H1 (cell line): ENCODE results near the gene CRADD.

Experiments
- EGR1 ChIP-seq: IDR thresholded peaks from 2 replicates; pipeline ENCODE4 v1.6.1; 2011; ENCODE audit warnings: low read depth, low read length, borderline replicate concordance
- MAFK ChIP-seq: IDR thresholded peaks from 2 replicates; pipeline ENCODE4 v1.6.1; 2012; ENCODE audit warnings: low read depth, mild to moderate bottlenecking, improper control_type of control experiment, low read length
- POLR2A ChIP-seq, 2 experiments: IDR thresholded peaks; 1 replicate in 1 of 2; 2 replicates in 1 of 2; pipeline ENCODE4 v1.6.1; 2011; ENCODE audit warnings: low read depth in 2 of 2, low read length in 2 of 2, mild to moderate bottlenecking in 2 of 2; ENCODE audit errors: control extremely low read depth in 1 of 2
- POLR2AphosphoS5 ChIP-seq: IDR thresholded peaks from 2 replicates; pipeline ENCODE4 v1.6.1; 2011; ENCODE audit warnings: low read depth, low read length
- RAD21 ChIP-seq, 2 experiments: IDR thresholded peaks in 1 of 2; conservative IDR thresholded peaks in 1 of 2; 2 replicates each; pipeline ENCODE4 v1.6.1; 2011; ENCODE audit warnings: low read depth in 2 of 2, low read length in 2 of 2, improper control_type of control experiment in 1 of 2, inconsistent platforms in 1 of 2, mild to moderate bottlenecking in 1 of 2, moderate library complexity in 1 of 2
- YY1 ChIP-seq: IDR thresholded peaks from 2 replicates; pipeline ENCODE4 v1.6.1; 2011; ENCODE audit warnings: low read depth, mild to moderate bottlenecking, low read length
- ZNF274 ChIP-seq: IDR thresholded peaks from 2 replicates; pipeline ENCODE4 v1.7.0; 2012; ENCODE audit warnings: low read length, borderline replicate concordance; ENCODE audit errors: extremely low read depth
- TF ChIP-seq, protein P1 (sequence below), 3 experiments: IDR thresholded peaks; 1 replicate in 2 of 3; 2 replicates in 1 of 3; pipeline versions ENCODE4 v1.5.1 to v1.6.1; 2011; ENCODE audit warnings: low read length in 3 of 3, mild to moderate bottlenecking in 3 of 3, inconsistent platforms in 2 of 3, low read depth in 1 of 3, moderate library complexity in 1 of 3; ENCODE audit not compliant: insufficient read depth in 1 of 3; ENCODE audit errors: control extremely low read depth in 1 of 3
- TF ChIP-seq, protein P2 (sequence below): IDR thresholded peaks from 2 replicates; pipeline ENCODE4 v1.6.1; 2012; ENCODE audit warnings: inconsistent platforms

GRCh38 chr12:93653712-93654111 lies 23.5 kb upstream of the CRADD start:
- TF ChIP-seq POLR2A (IDR thresholded peaks at IDR 0.05; ENCODE audit: control extremely low read depth in 1 of 2, low read depth in 2 of 2, low read length in 2 of 2) (no peak), POLR2AphosphoS5 (no peak), ZNF274 (no peak), EGR1 (no peak), YY1 (no peak), RAD21 (IDR thresholded peaks at IDR 0.05 in 1 of 2, conservative IDR thresholded peaks at IDR 0.05 in 1 of 2; ENCODE audit: low read depth in 2 of 2, low read length in 2 of 2) (no peak), MAFK (no peak)
- TF ChIP-seq, protein P1, sequence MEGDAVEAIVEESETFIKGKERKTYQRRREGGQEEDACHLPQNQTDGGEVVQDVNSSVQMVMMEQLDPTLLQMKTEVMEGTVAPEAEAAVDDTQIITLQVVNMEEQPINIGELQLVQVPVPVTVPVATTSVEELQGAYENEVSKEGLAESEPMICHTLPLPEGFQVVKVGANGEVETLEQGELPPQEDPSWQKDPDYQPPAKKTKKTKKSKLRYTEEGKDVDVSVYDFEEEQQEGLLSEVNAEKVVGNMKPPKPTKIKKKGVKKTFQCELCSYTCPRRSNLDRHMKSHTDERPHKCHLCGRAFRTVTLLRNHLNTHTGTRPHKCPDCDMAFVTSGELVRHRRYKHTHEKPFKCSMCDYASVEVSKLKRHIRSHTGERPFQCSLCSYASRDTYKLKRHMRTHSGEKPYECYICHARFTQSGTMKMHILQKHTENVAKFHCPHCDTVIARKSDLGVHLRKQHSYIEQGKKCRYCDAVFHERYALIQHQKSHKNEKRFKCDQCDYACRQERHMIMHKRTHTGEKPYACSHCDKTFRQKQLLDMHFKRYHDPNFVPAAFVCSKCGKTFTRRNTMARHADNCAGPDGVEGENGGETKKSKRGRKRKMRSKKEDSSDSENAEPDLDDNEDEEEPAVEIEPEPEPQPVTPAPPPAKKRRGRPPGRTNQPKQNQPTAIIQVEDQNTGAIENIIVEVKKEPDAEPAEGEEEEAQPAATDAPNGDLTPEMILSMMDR (IDR thresholded peaks at IDR 0.05; ENCODE audit: control extremely low read depth in 1 of 3, insufficient read depth in 1 of 3, low read depth in 1 of 3, low read length in 3 of 3): no peak
- TF ChIP-seq, protein P2, sequence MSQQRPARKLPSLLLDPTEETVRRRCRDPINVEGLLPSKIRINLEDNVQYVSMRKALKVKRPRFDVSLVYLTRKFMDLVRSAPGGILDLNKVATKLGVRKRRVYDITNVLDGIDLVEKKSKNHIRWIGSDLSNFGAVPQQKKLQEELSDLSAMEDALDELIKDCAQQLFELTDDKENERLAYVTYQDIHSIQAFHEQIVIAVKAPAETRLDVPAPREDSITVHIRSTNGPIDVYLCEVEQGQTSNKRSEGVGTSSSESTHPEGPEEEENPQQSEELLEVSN: no peak
